GM23338 (cell line): Measurements from ENCODE around the gene ADGRF1. TPM values are rescaled to one million over a fixed set of nuclear protein-coding genes. Genes with fewer than 3 reads are reported as not detected.

Experiments used
- ATAC-seq: fragments of 200-7000 bp; cut with Tn5 transposase; 3 replicates; pipeline ENCODE4 v1.9.1; 2020
- DNase-seq: peaks from one replicate; pipeline ENCODE4 v3.0.0-alpha.2; 2015; ENCODE audit warnings: low spot score
- H2AFZ ChIP-seq: fragments of 200-600 bp; sonication (generic); 2 replicates; pipeline ENCODE4 v1.8.0; 2016; ENCODE audit warnings: antibody characterized with exemption, mild to moderate bottlenecking, moderate library complexity
- H3F3A ChIP-seq: fragments of 200-600 bp; sonication (generic); replicated peaks from 2 replicates; pipeline ENCODE4 v1.8.0; 2017; ENCODE audit warnings: antibody characterized with exemption, mixed run types, low read depth
- H3K27ac ChIP-seq: fragments of 200-600 bp; sonication (generic); 2 replicates; pipeline ENCODE4 v1.6.1; 2016; ENCODE audit warnings: low read depth
- H3K27me3 ChIP-seq: fragments of 200-600 bp; sonication (generic); 2 replicates; pipeline ENCODE4 v1.8.0; 2016; ENCODE audit warnings: mild to moderate bottlenecking, mixed run types, moderate library complexity; ENCODE audit not compliant: insufficient read depth
- H3K36me3 ChIP-seq: fragments of 200-600 bp; sonication (generic); 2 replicates; pipeline ENCODE4 v1.8.0; 2016; ENCODE audit warnings: mild to moderate bottlenecking; ENCODE audit not compliant: insufficient read depth
- H3K4me1 ChIP-seq: fragments of 200-600 bp; sonication (generic); 2 replicates; pipeline ENCODE4 v1.8.0; 2016; ENCODE audit warnings: mild to moderate bottlenecking, moderate library complexity; ENCODE audit not compliant: insufficient read depth
- H3K4me2 ChIP-seq: fragments of 200-600 bp; sonication (generic); 2 replicates; pipeline ENCODE4 v1.7.1; 2017; ENCODE audit warnings: mixed run types
- H3K4me3 ChIP-seq: fragments of 200-600 bp; sonication (generic); 2 replicates; pipeline ENCODE4 v1.6.1; 2016; ENCODE audit warnings: mixed run types
- H3K79me2 ChIP-seq: fragments of 200-600 bp; sonication (generic); replicated peaks from 2 replicates; pipeline ENCODE4 v1.8.0; 2017; ENCODE audit warnings: mild to moderate bottlenecking; ENCODE audit not compliant: insufficient read depth
- H3K9me2 ChIP-seq: fragments of 200-600 bp; sonication (generic); 2 replicates; pipeline ENCODE4 v1.8.0; 2017; ENCODE audit not compliant: insufficient read depth
- H4K20me1 ChIP-seq: fragments of 200-600 bp; sonication (generic); replicated peaks from 2 replicates; pipeline ENCODE4 v1.8.0; 2017; ENCODE audit warnings: mild to moderate bottlenecking; ENCODE audit not compliant: insufficient read depth
- H3K27ac Mint-ChIP-seq: 2 replicates; pipeline ENCODE4 v1.8.0; 2020; ENCODE audit warnings: inconsistent platforms, mild to moderate bottlenecking, moderate library complexity, mixed read lengths
- H3K27me3 Mint-ChIP-seq: 3 replicates; pipeline ENCODE4 v1.8.0; 2022; ENCODE audit warnings: low read depth, mild to moderate bottlenecking, moderate library complexity, mixed read lengths, inconsistent platforms; ENCODE audit not compliant: insufficient read depth, poor library complexity
- H3K36me3 Mint-ChIP-seq: 3 replicates; pipeline ENCODE4 v1.8.0; 2021; ENCODE audit warnings: low read depth, mild to moderate bottlenecking, inconsistent platforms, moderate library complexity, mixed read lengths
- H3K4me1 Mint-ChIP-seq: 3 replicates; pipeline ENCODE4 v1.8.0; 2020; ENCODE audit warnings: mild to moderate bottlenecking, inconsistent platforms, mixed read lengths
- H3K4me3 Mint-ChIP-seq: 3 replicates; pipeline ENCODE4 v1.8.0; 2021; ENCODE audit warnings: moderate library complexity, mild to moderate bottlenecking, inconsistent platforms, mixed read lengths
- H3K9me3 Mint-ChIP-seq: 3 replicates; pipeline ENCODE4 v1.8.0; 2020; ENCODE audit warnings: moderate library complexity, mild to moderate bottlenecking, inconsistent platforms, mixed read lengths
- CREB1 ChIP-seq: fragments of 250-450 bp; sonication (Bioruptor Pico); IDR thresholded peaks from 2 replicates; pipeline ENCODE4 v1.5.0; 2020; ENCODE audit warnings: low read depth, mild to moderate bottlenecking, moderate library complexity
- CTCF ChIP-seq, 2 experiments: fragments of 200-600 bp in 1 of 2; sonication (generic) in 1 of 2; conservative IDR thresholded peaks; 2 replicates each; pipeline versions ENCODE4 v1.5.1 to v1.6.1; 2016 to 2017; ENCODE audit warnings: antibody characterized with exemption in 2 of 2, low read depth in 2 of 2, mild to moderate bottlenecking in 2 of 2, moderate library complexity in 1 of 2
- EZH2 ChIP-seq: fragments of 200-600 bp; sonication (generic); IDR thresholded peaks from one replicate; pipeline ENCODE4 v1.8.0; 2017; ENCODE audit warnings: antibody characterized with exemption, mild to moderate bottlenecking, low read depth; ENCODE audit not compliant: unreplicated experiment
- EZH2phosphoT487 ChIP-seq: fragments of 200-600 bp; sonication (generic); IDR thresholded peaks from one replicate; pipeline ENCODE4 v1.8.1; 2018; ENCODE audit warnings: antibody characterized with exemption; ENCODE audit not compliant: unreplicated experiment
- NANOG ChIP-seq: IDR thresholded peaks from 2 replicates; pipeline ENCODE4 v1.6.1; 2016; ENCODE audit warnings: antibody characterized with exemption, borderline replicate concordance
- POLR2AphosphoS5 ChIP-seq: IDR thresholded peaks from 2 replicates; pipeline ENCODE4 v1.6.1; 2016; ENCODE audit warnings: antibody characterized with exemption, low read depth
- STAT1 ChIP-seq: IDR thresholded peaks from one replicate; pipeline ENCODE4 v1.6.1; 2016; ENCODE audit warnings: antibody characterized with exemption; ENCODE audit not compliant: unreplicated experiment
- ZNF462 ChIP-seq: fragments of 250-450 bp; sonication (Bioruptor Pico); IDR thresholded peaks from 2 replicates; pipeline ENCODE4 v1.5.0; 2020; ENCODE audit warnings: mild to moderate bottlenecking, moderate library complexity
- polyA plus RNA-seq: library from polyadenylated mRNA; unstranded; fragments of >200 nt; fragmentation: Nextera tagmentation; extraction: Ambion mirVana; gene quantifications from 2 replicates; pipeline ENCODE4 v1.2.1, GENCODE V29; 2016
- total RNA-seq: library from RNA; depleted of rRNA; stranded (reverse); fragments of >200 nt; shearing (Covaris generic); gene quantifications from 2 replicates; pipeline ENCODE4 v1.2.3, GENCODE V29; 2014

The ADGRF1 gene
- total and polyA plus RNA-seq, 2 experiments from 2014 or later, result not detected

- Histone ChIP-seq H3K4me1 (no peaks in the 10 kb centered on the region), H3K4me2 (no peak overlapping the region), H3K4me3 (no peak overlapping the region), H2AFZ (no peak overlapping the region), H3K27ac (no peak overlapping the region), H3K9me2 (peaks cover 3% of the 10 kb centered on the region; the same call in 1 of the 2 replicates), H3K27me3 (no peaks in the 10 kb centered on the region), H3K36me3 (no peaks in the 10 kb centered on the region), H3F3A (no peaks in the 10 kb centered on the region), H3K79me2 (no peaks in the 10 kb centered on the region), H4K20me1 (no peaks in the 10 kb centered on the region)
- Mint-ChIP-seq H3K9me3 (no peaks in the 10 kb centered on the region), H3K27ac (no peak overlapping the region), H3K4me1 (no peaks in the 10 kb centered on the region), H3K36me3 (no peaks in the 10 kb centered on the region), H3K27me3 (peaks cover 2% of the 10 kb centered on the region), H3K4me3 (no peak overlapping the region)
- TF ChIP-seq CREB1 (CRISPR knock-in tag) (no peak), ZNF462 (CRISPR knock-in tag) (no peak), NANOG (no peak), CTCF (conservative IDR thresholded peaks at IDR 0.05; ENCODE audit: low read depth in 2 of 2) (no peak), EZH2phosphoT487 (no peak), EZH2 (no peak), POLR2AphosphoS5 (no peak), STAT1 (no peak)
- DNase-seq (no peak), ATAC-seq (no peak)
Measured at GRCh38 chr6:47086051-47086770, 44.1 kb upstream of the ADGRF1 start.
